A673 (cell line): ENCODE measurements around the gene ZNF316.

Source experiments
- CTCF ChIP-seq: fragments of 300-800, 200-600 bp; sonication (generic); conservative IDR thresholded peaks from 2 replicates; pipeline ENCODE4 v1.5.1; 2017; ENCODE audit warnings: low read depth, mild to moderate bottlenecking, antibody characterized with exemption, low read length, moderate library complexity, mixed read lengths
- EZH2 ChIP-seq: fragments of 200-600 bp; sonication (generic); IDR thresholded peaks from 2 replicates; pipeline ENCODE4 v1.6.1; 2017; ENCODE audit warnings: borderline replicate concordance, low read depth, mild to moderate bottlenecking, mixed read lengths, antibody characterized with exemption, low read length; ENCODE audit not compliant: poor library complexity, severe bottlenecking

- no peak for TF ChIP-seq CTCF
- TF ChIP-seq EZH2 = no peak
These were observed 17.2 kb upstream of the ZNF316 start for GRCh38 chr7:6619961-6620360.
